ENCODE measurements around the gene C4orf50.
A peak's percentile ranks its signal among the peaks of the same experiment; 100 is the strongest.
"Not testable (repeated sequence)": the region's sequence is repeated elsewhere in the genome, so short reads cannot be mapped to it uniquely, and the experiment has no call there.

The C4orf50 gene

DNA sequence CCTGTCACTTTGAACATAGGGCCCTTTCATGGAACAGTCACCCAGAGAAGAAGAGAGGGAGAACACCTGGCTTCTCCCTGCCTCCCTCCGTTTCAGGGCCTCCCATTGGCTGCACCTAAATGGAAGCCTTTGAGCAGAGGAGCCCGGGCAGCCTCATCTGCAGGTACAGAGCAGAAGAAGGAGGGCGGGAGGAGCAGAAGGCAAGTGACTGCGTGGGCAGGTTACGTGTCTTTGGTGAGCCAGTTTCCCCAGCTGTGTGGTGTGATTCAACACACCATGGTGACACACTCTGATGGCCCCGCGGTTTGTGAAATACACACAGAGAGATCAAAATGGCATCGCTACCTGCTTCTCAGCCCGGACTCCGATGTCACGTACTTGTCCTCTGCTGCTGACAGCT is 431 bp downstream of the C4orf50 start:
- peak in 15 of 56 donors; percentile 3 to 83 (median 42) for DNase-seq

DNA sequence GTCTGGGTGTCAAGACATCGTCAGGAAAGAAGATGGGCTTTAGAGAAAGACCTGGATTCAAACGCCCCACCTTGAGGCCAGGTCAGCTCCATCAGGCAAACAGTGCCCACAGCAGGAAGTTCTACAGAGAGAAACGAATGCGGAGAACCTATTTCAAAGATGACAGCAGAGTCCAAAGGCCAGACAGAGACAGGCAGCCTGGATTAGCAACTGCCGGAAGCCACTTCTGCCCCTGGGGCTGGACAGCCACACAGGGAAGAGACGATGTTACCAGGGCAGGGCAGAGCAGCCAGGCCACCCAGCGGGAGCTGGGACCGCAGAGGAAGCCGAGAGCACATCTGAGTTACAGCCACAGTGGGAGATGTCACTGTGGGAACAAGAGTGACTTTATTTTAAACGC is 1.2 kb downstream of the C4orf50 start:
- no peak for DNase-seq

DNA sequence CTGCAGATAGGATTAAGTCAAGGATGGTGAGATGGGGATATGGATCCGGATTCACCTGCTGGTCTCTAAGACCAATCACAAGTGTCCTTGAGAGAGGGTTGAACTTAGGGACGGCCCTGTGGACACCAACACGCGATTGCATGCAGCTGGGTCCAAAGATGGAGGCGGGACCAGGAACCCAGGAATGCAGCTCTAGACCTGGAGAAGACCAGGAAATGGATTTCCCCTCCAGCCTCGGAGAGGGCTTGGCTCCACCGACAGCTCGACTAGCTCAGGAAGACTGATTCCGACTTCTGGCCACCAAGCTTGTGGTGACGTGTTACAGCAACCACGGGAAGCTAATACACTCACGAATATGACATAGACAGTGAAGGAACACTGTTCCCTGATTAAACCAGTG is 4.7 kb downstream of the C4orf50 start:
- no peak for DNase-seq

DNA sequence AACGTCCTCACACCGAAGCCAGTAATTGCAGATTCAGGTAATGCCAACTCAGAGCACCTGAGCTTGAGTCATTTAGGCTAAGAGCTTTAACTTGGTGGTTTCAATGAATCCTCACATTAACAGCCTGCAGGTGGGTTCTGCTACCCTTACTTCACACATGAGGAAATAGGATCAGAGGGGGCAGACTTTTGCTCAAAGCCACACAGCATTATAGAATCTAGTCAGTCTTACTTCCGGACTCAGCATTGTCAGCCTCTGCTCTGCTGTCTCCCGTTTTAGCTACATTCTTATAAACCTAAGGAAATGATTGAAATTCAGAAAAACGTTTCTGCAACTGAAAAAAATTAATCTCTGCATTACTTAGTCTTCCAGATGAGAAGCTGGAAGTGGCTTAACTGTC is 6.0 kb downstream of the C4orf50 start:
- no peak for DNase-seq

DNA sequence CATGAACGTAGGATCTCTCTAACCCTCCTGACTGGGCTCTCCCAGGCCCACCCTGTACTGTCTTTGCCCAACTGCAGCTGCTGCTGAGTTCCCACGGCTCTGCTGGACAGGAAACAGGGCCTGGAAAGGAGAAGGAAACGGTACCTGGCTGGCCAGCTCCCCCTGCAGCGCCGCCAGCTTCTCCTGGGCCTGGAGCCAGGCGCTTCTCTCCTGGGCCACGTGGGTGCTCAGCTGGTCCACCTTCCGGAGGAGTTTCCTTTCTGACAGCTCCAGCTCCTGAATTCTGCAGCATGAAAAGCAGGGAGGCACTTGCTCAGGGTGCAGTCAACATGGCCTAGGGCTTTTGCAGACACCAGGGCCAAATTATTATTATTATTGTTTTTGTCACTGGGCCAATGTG is 6.5 kb downstream of the C4orf50 start:
- DNase-seq: peak in 32 of 56 donors; percentile 6 to 72 (median 30)

DNA sequence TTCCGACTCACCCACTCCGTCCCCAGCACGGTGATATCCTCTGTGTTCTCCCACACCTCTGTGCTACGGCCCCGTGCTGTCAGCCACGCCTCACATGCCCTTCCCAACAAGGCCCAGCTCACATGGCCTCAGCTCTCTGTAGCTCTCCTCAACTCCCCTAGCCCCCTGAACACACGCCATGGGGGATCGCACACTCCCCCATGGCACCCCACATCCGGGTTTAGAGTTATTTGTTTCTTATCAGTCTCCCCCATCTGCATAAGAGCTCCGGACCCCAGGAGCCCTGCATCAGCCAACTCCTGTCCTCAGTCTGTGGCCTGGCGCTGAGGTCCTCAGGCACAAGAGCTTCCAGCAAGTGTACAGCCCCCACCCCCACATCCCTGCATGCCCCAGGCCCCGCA is 7.0 kb downstream of the C4orf50 start:
- no peak for DNase-seq

DNA sequence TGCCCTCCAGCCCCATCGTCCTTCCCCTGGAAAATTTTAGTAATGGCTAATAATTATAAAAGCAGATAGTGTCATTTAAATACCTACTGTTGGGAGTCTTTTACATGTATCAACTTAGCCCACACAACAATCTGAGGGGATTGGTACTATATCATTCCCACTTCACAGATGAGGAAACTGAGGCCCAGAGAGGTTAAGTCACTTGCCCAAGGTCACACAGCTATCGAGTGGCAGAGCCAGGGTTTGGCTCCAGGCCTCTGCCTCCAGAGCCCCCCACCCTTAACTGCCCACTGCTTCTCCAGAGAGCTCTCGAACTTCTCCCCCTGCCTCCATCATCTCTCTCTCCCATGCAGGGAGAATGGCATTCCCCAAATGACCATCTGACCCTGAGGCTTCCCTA is 7.4 kb downstream of the C4orf50 start:
- no peak for DNase-seq

DNA sequence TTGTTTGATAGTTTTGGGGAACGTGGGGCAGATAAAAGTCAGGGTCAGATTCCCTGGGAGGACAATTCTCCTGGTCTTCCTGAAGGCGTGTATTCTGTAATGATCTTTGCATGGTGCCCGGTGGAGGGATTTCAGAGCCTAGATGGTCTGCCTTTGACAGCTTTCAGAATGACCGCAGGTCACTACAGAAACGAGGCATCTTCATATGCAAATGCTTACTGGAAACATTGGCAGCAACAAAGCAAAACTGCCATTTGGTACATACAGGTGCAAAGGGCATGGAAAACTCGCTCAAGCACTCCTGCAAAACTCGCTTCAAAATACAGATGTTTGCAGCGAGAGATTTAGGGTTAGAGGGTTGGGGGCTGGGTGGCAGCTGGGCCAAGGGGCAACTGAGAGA is 8.8 kb downstream of the C4orf50 start:
- DNase-seq: no peak

DNA sequence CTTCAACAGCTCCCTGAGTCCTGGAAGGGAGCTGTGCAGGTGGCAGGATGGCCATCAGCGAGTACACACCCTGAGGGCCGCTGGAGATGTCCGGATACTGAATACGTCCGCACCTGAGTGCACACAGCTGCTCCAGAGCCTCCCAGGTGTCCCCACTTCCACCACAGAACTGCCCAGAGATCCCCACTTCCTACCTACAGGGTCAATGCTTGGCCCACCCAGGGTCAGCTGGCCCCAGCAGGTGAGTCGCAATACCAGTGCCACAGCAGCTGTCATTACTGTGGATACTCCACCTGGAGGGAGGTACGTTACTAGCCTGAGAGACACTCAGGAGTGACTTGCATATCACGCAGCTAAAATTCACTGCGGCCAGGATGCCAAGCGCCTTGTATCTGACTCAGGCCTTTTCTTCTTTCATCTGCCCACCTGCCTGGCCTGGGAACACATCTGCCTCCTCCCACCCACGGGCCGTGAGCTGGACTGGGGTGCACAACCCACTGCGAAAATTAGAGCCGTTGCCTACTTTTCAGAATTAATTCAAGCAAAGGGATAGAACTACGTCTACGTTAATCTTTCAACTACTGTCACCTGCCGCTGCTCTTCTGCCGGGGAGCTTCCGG is 9.4 kb downstream of the C4orf50 start:
- DNase-seq: no peak

DNA sequence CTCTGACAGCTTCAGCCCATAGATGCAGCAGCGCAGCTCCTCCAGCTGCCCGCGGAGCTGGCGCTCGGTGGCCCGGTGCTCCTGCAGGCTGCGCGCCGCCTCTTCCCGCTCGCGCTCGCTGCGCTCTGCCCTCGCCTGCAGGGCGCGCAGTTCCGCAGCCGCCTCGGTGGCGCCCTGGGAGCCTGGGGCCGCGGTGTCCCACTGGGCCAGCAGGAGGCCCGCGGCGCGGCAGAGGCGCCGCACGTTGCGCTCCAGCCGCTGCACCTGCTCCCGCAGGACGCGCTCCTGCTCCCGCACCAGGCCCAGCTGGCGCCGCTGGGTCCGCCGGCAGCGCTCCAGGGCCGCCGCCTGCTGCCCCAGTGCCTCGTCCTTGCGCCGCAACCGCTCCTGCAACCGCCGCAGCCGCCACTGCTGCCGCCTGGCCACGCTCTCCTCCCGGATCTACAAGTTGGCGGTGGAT is 10.1 kb downstream of the C4orf50 start:
- DNase-seq: no peak

DNA sequence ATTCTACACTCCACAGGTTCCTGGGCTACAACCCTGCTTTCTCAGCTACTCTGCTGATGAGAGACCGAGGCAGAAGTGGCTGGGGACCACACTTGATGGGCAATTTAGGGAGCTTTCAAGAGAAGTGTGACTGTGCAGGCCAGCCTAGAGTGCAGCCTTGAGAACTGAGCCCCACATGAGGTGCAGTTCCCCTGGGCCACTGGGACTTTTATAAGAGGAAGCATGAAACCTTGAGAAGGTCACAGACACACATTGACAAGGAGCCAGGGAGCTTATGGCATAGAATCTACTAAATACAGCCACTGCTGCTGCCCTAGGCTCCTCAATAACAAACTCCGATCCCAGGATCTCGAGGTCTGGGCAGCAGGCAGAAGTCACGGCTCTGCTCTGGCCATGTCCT is 13.1 kb downstream of the C4orf50 start:
- DNase-seq: no peak

DNA sequence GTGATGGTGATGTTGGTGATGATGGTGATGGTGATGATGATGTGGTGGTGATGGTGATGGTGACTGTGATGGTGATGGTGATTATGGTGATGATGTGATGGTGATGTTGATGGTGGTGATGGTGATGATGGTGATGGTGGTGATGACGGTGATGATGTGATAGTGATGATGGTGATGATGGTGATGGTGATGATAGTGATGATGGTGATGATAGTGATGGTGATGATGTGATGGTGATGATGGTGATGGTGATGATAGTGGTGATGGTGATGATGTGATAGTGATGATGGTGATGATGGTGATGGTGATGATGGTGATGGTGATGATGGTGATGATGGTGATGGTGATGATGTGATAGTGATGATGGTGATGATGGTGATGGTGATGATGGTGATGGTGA is 14.7 kb downstream of the C4orf50 start:
- DNase-seq: not testable (repeated sequence)

DNA sequence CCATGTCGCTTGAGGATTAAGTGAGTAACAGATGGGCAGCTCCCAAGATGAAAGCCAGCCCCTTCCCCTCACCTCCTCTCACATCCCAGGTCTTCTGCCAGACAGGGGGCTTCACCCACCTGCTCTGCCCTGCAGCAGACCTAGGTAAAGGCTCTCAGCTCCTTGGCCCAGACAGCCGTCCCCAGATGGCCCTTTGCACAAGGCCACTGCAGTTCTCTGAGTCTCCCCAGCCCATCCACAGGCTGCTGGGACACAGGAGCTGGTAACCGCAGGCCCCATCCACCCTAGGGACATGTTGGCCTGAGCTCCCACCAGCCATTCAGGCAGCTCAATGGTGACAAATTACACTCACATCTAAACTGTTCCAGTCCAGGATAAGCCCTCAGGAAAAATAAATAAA is 15.3 kb downstream of the C4orf50 start:
- no peak for DNase-seq

DNA sequence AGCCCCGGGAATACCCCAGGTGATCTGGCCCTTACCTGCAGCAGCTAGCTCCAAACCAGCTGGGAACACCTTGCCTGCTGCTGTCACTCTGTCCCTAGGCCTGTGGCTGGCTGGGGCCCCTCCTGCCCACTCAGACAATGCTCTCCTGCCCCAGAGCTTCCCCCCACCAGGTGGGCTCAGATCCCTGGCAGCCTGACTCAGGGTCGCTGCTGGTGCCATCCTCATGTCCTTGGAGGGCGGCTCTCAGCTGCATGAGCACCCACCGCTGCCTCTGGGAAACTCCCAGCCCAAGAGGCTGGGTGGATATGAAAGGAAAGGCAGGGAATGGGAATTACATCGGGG is 15.8 kb downstream of the C4orf50 start:
- DNase-seq: no peak

DNA sequence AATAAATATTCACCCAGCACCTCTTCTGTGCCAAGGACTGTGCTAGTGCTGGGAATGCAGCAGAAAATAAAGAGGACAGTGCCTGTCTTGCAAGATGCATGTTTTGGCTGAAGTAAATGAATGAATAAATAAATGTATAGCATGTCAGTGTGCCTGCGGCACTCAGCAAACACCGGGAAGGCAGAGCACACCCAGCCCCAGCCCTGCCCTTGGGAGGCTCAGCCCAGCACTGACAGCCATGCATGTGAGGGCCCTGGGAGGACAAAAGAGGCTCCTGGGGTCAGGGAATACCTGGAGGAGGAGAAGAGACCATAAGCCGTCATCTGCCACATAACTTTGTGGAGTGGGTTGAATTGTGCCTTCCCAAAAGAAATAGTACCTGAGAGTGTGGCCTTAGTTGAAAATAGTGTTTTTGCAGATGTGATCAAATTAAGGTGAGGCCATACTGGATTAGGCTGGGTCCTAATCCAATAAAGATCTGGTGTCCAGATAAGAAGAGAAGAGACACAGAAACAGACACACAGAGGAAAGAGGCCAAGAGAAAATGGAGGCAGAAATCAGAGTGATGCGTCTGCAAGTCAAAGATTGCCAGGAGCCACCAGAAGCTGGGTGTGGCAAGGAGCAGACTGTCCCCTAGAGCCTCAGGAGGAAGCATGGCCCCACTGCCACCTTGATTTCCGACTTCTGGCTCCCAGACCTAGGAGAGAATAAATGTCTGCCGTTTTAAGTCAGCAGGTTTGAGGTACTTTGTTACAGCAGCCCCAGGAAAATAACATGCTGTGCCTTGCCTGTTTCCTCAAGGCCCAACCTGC is 16.3 kb downstream of the C4orf50 start:
- DNase-seq: no peak

DNA sequence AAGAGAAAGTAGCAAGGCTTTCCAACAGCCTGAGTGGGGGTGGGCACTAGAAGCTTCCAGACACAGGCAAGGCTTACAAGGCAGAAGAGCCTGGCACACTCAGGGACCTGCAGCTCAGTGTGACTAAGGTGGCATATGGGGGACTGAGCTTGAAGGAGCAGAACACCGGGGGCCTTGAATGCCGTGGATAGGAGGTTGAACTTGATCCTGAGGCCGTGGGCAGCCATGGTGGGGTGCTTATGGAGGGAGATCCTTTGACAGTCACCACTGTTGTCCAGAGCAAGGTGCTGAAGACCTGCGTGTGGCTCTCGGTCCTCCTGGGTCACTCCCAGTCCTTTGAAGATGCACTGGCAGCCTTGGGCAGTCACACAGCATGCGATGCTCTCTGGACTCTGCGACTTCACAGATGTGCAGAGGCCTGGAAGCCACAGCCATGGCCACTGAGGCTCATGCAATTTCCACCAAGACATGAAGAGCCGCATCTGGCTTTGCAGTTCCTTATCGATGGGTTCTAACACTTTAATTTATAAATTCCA is 18.3 kb downstream of the C4orf50 start:
- no peak for DNase-seq

DNA sequence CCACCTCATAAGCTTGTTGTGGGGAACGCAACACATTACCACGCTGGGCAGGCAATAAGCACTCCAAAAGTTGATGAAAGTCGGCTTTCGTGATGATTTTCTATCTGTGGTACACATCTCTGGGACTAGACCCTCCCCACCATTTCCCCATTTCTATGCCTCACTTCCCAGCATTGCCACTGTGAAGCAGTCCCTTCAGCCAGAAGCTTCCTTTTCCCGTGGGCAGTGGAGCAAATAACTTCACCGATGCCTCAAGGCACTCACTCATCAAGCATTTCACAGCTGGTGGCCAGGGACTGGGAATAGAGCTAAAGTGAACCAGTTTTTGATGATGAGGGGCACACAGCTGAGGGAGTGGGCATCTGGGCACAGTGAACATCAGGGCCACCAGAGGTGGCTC is 18.9 kb downstream of the C4orf50 start:
- no peak for DNase-seq

DNA sequence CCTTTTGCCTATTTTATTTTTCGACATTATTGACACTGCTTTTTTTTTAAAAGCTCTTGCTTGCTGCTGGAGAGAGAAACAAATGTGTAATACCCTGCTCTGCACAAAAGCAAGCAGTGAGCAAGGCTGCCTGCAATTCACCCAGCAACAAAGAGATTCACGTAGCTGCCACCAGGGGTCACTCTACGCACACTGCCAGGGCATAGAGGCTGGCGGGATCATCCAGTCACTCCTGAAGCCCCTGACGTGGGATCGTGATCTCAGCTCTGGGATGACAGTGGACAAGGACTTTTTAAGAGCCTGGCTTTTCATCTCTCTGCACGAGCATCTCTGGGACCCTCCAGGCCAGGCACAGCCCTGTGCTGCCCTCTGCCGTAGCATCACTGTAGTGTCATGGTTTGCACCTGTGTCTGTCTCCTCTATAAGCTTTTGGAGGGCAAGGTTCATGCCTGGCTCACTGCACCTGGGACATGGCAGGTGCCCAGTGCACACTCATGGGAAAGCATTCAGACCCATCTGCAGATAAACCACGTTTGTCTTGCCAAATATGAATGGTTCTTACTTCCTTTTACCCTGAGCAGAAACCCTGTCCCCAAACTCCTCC is 19.8 kb downstream of the C4orf50 start:
- peak in 47 of 56 donors; percentile 6 to 86 (median 52) for DNase-seq

DNA sequence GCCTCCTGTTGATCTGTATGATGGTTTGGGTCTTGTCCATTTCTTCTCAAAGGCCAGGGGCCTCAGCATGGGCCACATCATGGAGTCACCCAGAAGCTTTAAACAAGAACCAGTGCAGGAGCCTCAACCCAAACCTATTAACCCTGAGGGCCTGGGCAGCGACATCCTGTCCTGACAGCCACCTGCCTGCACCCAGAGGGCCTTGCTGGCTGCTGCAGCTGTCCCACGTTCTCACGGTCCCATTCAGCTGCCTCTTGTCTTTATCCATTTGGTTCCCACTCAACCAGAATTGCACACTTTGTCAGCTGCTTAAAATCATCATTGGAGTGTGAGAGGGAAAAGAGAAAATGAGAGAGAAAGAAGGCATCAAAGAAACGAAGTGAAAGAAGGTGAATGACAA is 21.6 kb downstream of the C4orf50 start:
- DNase-seq: no peak

DNA sequence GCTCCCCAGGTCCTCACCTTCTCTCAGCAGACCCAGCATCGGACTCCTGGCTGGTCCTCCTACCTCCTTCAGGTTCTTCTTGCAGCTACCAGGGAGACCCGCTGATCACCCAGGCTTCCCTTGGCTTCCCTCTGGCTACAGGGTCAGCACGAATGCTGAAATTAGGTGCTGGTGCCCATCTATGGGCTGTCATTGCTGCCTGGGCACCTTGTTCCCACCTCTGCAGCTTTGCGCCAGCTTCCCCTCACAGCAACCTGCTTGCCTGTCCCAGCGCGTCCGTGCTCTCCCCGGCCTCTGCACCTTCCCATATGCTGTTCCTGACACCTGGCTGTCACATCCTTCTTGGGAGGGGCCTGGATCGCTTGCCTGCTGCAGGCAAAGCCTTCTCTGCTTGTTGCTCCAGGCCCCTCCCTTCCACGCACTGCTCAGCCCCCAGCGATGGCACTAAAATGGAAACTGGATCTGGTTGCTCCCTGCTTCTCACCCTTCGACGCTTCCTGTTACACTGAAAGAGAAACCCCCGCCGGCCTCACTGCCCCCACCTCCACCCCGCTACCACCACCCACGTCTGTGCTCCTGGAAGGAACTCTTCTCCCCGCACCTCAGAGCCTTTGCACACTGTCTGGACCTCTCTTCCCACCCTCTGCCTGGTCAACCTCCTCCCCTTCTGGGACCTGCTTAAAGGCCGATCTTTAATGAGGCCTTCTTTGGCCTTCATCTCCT is 22.2 kb downstream of the C4orf50 start:
- DNase-seq: no peak

DNA sequence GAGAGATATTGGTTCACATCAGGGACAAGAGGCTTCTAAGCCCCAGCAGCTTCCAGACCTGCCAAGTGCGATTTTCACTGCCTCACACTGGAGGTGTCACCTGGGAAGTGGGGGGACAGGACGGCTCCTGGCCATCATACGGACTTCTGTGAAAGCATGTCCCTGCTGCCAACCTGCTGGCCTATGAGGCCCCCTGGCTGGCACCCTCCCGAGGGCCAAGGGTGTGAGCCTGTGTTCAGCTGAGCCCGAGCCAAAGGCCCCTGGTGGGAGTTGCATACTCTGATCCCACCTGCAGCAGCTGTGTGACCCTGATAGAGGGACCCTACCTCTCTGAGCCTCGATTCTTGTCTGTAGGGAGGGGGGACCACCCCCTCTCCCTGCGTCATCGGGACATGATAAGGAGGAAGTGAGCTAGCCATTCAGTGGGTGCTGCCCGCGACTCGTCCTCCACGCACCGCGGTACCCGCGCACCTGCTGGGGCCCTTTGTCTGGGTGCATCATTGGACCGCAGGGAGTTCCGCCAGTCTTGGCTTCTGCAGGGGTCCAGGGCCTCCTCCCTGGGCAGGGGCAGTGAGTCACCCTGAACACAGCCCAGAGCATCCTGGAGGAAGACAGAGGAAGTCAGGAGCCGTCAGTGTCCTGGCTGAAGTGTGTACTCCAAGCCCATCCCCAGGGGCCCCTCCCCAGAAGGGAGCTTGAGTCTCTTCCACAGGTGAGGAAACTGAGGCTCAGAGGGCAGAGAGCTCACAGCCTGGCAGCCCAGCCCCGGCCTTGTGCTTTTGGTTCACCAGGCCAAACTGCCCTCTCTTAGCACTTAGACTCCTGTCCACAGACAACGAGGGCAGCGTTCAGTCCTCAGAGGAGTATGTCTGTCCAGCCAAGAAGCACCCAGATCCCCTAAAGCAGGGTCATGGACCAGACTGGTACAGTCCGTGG is 24.1 kb downstream of the C4orf50 start:
- no peak for DNase-seq
